HepG2 (cell line): Measurements from ENCODE around the gene NRG3. TPM values are rescaled to one million over a fixed set of nuclear protein-coding genes. Genes with fewer than 3 reads are reported as not detected.

Experiments
- ATAC-seq: fragments of 200-7000 bp; cut with Tn5 transposase; 3 replicates; pipeline ENCODE4 v1.9.1; 2020; ENCODE audit warnings: mild to moderate bottlenecking, moderate library complexity
- BruUV-seq: library from RNA; stranded (reverse); fragments of 400-500 nt; replicated peaks from 2 replicates; lab custom pipeline; 2021; lab: Mats Ljungman, UMichigan
- CTCF ChIA-PET: fragments of 300-600 bp; formaldehyde crosslinking; extraction: SDS; loops from one replicate; lab custom pipeline; 2021; ENCODE audit warnings: low total read pairs, inconsistent platforms, low intra/inter-chr PET ratio; lab: Yijun Ruan, JAX
- POLR2A ChIA-PET: fragments of 350-600 bp; sonication (Branson Sonifier 250); formaldehyde crosslinking; loops from one replicate; lab custom pipeline; 2020; ENCODE audit warnings: antibody characterized with exemption, inconsistent platforms; lab: Yijun Ruan, JAX
- DNase-seq: peaks from one replicate; pipeline ENCODE4 v3.0.0-alpha.2; 2015; ENCODE audit warnings: low spot score
- FAIRE-seq: peaks from 3 replicates; lab custom pipeline; 2011; peaks lifted over from hg19 to GRCh38; lab: Jason Lieb, UNC
- H2AFZ ChIP-seq: one replicate; pipeline ENCODE4 v1.6.1; 2011; ENCODE audit warnings: low read length, inconsistent platforms
- H3K27ac ChIP-seq: fragments of 300-600 bp; 3 replicates; pipeline ENCODE4 v1.8.0; 2011; ENCODE audit warnings: mixed run types, mild to moderate bottlenecking, mixed read lengths, low read length, inconsistent platforms; ENCODE audit not compliant: insufficient read depth; ENCODE audit errors: extremely low read length
- H3K27me3 ChIP-seq, 2 experiments: fragments of 200-600 bp in 1 of 2; 2 replicates in 1 of 2; 3 replicates in 1 of 2; pipeline versions ENCODE4 v1.6.0 to v1.8.0; 2011; ENCODE audit warnings: low read length in 2 of 2, mild to moderate bottlenecking in 2 of 2, moderate library complexity in 2 of 2, inconsistent platforms in 1 of 2; ENCODE audit not compliant: insufficient read depth in 2 of 2, control insufficient read depth in 1 of 2
- H3K36me3 ChIP-seq, 2 experiments: fragments of 200-600 bp in 1 of 2; replicated peaks in 1 of 2; 2 replicates in 1 of 2; 3 replicates in 1 of 2; pipeline versions ENCODE4 v1.5.1 to v1.8.0; 2011; ENCODE audit warnings: low read length in 2 of 2, inconsistent platforms in 1 of 2; ENCODE audit not compliant: insufficient read depth in 2 of 2, control insufficient read depth in 1 of 2
- H3K4me1 ChIP-seq: 2 replicates; pipeline ENCODE4 v1.5.1; 2012; ENCODE audit warnings: low read length, inconsistent platforms; ENCODE audit not compliant: insufficient read depth
- H3K4me2 ChIP-seq: 2 replicates; pipeline ENCODE4 v1.6.0; 2011; ENCODE audit warnings: low read depth, low read length, inconsistent platforms
- H3K4me3 ChIP-seq, 3 experiments: fragments of 200-600 bp in 1 of 3; sonication (generic), shearing (Covaris generic) in 1 of 3; replicated peaks in 1 of 3; 2 replicates each; pipeline ENCODE4 v1.5.1; 2011 to 2016; ENCODE audit warnings: low read length in 3 of 3, inconsistent platforms in 2 of 3, low read depth in 2 of 3, mild to moderate bottlenecking in 2 of 3, control low read depth in 1 of 3, mixed read lengths in 1 of 3; ENCODE audit not compliant: insufficient read depth in 1 of 3
- H3K79me2 ChIP-seq: one replicate; pipeline ENCODE4 v1.6.1; 2011; ENCODE audit warnings: low read length, inconsistent platforms; ENCODE audit not compliant: insufficient read depth
- H3K9ac ChIP-seq: 2 replicates; pipeline ENCODE4 v1.6.0; 2011; ENCODE audit warnings: mild to moderate bottlenecking, low read depth, low read length, inconsistent platforms; ENCODE audit not compliant: insufficient read depth
- H3K9me3 ChIP-seq: 2 replicates; pipeline ENCODE4 v1.5.1; 2012; ENCODE audit warnings: mild to moderate bottlenecking, low read length
- H4K20me1 ChIP-seq: 2 replicates; pipeline ENCODE4 v1.6.0; 2011; ENCODE audit warnings: inconsistent platforms, mild to moderate bottlenecking, low read length, moderate library complexity; ENCODE audit not compliant: insufficient read depth
- BRCA1 ChIP-seq: sonication (generic); formaldehyde crosslinking; IDR thresholded peaks from 2 replicates; pipeline ENCODE4 v1.4.0; 2020; ENCODE audit warnings: missing genetic modification reagents
- NCOA5 ChIP-seq: sonication (generic); formaldehyde crosslinking; IDR thresholded peaks from 2 replicates; pipeline ENCODE4 v1.4.0; 2020; ENCODE audit warnings: missing genetic modification reagents
- PTBP1 ChIP-seq: fragments of 200-400 bp; formaldehyde crosslinking; IDR thresholded peaks from 2 replicates; pipeline ENCODE4 v1.6.1; 2018; ENCODE audit warnings: low read length, low read depth; ENCODE audit not compliant: poor library complexity, severe bottlenecking
- SRY ChIP-seq: sonication (generic); formaldehyde crosslinking; IDR thresholded peaks from 2 replicates; pipeline ENCODE4 v1.8.0; 2022; ENCODE audit warnings: mild to moderate bottlenecking, missing genetic modification reagents
- ZNF556 ChIP-seq: sonication (generic); formaldehyde crosslinking; IDR thresholded peaks from 2 replicates; pipeline ENCODE4 v1.4.0; 2020; ENCODE audit warnings: mild to moderate bottlenecking, missing genetic modification reagents, borderline replicate concordance
- ZNF891 ChIP-seq: sonication (generic); formaldehyde crosslinking; IDR thresholded peaks from 2 replicates; pipeline ENCODE4 v1.5.0; 2020; ENCODE audit warnings: mild to moderate bottlenecking, missing genetic modification reagents
- in situ Hi-C: cut with HindIII; loops from 2 replicates; pipeline ENCODE4 v1.10.0; 2017; ENCODE audit warnings: low pct_unique_long_range_greater_than_20kb; ENCODE audit not compliant: extremely low pct_ligation_motif_present
- intact Hi-C: fragments of 100-400 bp; cut with micrococcal nuclease; formaldehyde crosslinking; loops from one replicate; pipeline ENCODE4 v1.10.0; 2022; ENCODE audit not compliant: unreplicated experiment
- polyA plus RNA-seq, 8 experiments: library from polyadenylated mRNA; depleted of rRNA in 3 of 8; stranded (reverse) in 7 of 8; unstranded in 1 of 8; fragments of >200 nt; fragmentation: Illumina TruSeq in 4 of 8; extraction: Trizol in 4 of 8; gene quantifications; 2 replicates each; pipeline versions ENCODE4 v1.2.1 to v1.2.3, GENCODE V29; 2011 to 2016; ENCODE audit warnings: low read depth in 4 of 8, missing spikeins in 1 of 8, mixed read lengths in 1 of 8; ENCODE audit not compliant: insufficient read depth in 1 of 8
- total RNA-seq, 5 experiments: library from RNA; depleted of rRNA; stranded (reverse); fragments of >200 nt; fragmentation: Illumina TruSeq; extraction: Trizol; gene quantifications; 2 replicates each; pipeline ENCODE4 v1.2.3, GENCODE V29; 2016; ENCODE audit warnings: low read depth in 1 of 5
- TF ChIP-seq, protein P1 (sequence below): fragments of 450-650 bp; IDR thresholded peaks from 2 replicates; pipeline ENCODE4 v1.6.1; 2017; ENCODE audit warnings: mild to moderate bottlenecking
- TF ChIP-seq, protein P2 (sequence below): sonication (generic); formaldehyde crosslinking; IDR thresholded peaks from 2 replicates; pipeline ENCODE4 v1.4.0; 2020; ENCODE audit warnings: missing genetic modification reagents, borderline replicate concordance
- TF ChIP-seq, protein P3 (sequence below): sonication (generic); formaldehyde crosslinking; IDR thresholded peaks from 2 replicates; pipeline ENCODE4 v1.5.1; 2020; ENCODE audit warnings: mild to moderate bottlenecking, missing genetic modification reagents, moderate library complexity
- TF ChIP-seq, protein P4 (sequence below): sonication (generic); formaldehyde crosslinking; IDR thresholded peaks from 2 replicates; pipeline ENCODE4 v1.8.0; 2022; ENCODE audit warnings: missing genetic modification reagents, mild to moderate bottlenecking, borderline replicate concordance
- TF ChIP-seq, protein P5 (sequence below): IDR thresholded peaks from 2 replicates; pipeline ENCODE4 v1.6.1; 2016; ENCODE audit warnings: missing genetic modification reagents, missing compliant biosample characterization
- TF ChIP-seq, protein P6 (sequence below): sonication (generic); formaldehyde crosslinking; IDR thresholded peaks from 2 replicates; pipeline ENCODE4 v1.5.1; 2020; ENCODE audit warnings: missing genetic modification reagents, mild to moderate bottlenecking, borderline replicate concordance
- TF ChIP-seq, protein P7 (sequence below): sonication (generic); formaldehyde crosslinking; IDR thresholded peaks from 2 replicates; pipeline ENCODE4 v1.5.0; 2020; ENCODE audit warnings: mild to moderate bottlenecking, low read depth, missing genetic modification reagents, borderline replicate concordance

Gene NRG3
- total and polyA plus RNA-seq, 2 of the 13 experiments (the other 11 are each of a cell fraction or from before 2014, with no cell fraction given) = not detected

DNA sequence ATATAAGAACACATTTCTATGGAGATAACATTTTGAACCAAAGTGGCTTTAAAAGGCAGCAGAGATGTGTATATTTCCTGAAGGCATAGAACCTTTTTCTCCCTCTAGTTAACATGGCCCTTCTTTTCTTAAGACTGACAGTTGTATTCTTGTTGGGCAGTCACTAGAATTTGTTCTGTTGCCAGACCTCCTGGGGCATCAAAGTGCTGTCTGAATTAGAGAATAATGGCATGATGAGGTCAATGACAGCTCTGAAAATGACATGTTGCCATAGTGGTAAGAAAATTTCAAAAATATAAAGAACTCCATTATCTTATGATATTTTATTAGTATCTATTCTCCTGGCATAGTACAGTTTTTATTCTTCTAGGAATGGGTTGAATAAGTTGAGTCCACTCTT is 446.7 kb downstream of the NRG3 start:
- H2AFZ ChIP-seq = no peak overlapping the region
- no peaks in the 10 kb centered on the region for H3K27me3 ChIP-seq
- no peaks in the 10 kb centered on the region for H3K79me2 ChIP-seq
- H3K9me3 ChIP-seq = peaks cover 81% of the 10 kb centered on the region
- in situ Hi-C loops (no loop called here), intact Hi-C loops (no loop called here)
- H3K27ac ChIP-seq = no peak overlapping the region
- BruUV-seq = no TSS peak
- no peaks in the 10 kb centered on the region for H3K36me3 ChIP-seq
- no peaks in the 10 kb centered on the region for H3K4me1 ChIP-seq
- no peak overlapping the region for H3K4me2 ChIP-seq
- no peak overlapping the region for H3K9ac ChIP-seq
- ATAC-seq (no peak), FAIRE-seq (no peak), DNase-seq (no peak)
- H4K20me1 ChIP-seq = no peaks in the 10 kb centered on the region
- ChIA-PET POLR2A (no interaction called here), CTCF (no interaction called here)
- H3K4me3 ChIP-seq = no peak overlapping the region
- TF ChIP-seq, protein P1, sequence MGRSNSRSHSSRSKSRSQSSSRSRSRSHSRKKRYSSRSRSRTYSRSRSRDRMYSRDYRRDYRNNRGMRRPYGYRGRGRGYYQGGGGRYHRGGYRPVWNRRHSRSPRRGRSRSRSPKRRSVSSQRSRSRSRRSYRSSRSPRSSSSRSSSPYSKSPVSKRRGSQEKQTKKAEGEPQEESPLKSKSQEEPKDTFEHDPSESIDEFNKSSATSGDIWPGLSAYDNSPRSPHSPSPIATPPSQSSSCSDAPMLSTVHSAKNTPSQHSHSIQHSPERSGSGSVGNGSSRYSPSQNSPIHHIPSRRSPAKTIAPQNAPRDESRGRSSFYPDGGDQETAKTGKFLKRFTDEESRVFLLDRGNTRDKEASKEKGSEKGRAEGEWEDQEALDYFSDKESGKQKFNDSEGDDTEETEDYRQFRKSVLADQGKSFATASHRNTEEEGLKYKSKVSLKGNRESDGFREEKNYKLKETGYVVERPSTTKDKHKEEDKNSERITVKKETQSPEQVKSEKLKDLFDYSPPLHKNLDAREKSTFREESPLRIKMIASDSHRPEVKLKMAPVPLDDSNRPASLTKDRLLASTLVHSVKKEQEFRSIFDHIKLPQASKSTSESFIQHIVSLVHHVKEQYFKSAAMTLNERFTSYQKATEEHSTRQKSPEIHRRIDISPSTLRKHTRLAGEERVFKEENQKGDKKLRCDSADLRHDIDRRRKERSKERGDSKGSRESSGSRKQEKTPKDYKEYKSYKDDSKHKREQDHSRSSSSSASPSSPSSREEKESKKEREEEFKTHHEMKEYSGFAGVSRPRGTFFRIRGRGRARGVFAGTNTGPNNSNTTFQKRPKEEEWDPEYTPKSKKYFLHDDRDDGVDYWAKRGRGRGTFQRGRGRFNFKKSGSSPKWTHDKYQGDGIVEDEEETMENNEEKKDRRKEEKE = no peak
- no peak for TF ChIP-seq SRY (CRISPR knock-in tag)
- no peak for TF ChIP-seq ZNF556 (CRISPR knock-in tag)
- TF ChIP-seq PTBP1 = no peak
- TF ChIP-seq, protein P2, sequence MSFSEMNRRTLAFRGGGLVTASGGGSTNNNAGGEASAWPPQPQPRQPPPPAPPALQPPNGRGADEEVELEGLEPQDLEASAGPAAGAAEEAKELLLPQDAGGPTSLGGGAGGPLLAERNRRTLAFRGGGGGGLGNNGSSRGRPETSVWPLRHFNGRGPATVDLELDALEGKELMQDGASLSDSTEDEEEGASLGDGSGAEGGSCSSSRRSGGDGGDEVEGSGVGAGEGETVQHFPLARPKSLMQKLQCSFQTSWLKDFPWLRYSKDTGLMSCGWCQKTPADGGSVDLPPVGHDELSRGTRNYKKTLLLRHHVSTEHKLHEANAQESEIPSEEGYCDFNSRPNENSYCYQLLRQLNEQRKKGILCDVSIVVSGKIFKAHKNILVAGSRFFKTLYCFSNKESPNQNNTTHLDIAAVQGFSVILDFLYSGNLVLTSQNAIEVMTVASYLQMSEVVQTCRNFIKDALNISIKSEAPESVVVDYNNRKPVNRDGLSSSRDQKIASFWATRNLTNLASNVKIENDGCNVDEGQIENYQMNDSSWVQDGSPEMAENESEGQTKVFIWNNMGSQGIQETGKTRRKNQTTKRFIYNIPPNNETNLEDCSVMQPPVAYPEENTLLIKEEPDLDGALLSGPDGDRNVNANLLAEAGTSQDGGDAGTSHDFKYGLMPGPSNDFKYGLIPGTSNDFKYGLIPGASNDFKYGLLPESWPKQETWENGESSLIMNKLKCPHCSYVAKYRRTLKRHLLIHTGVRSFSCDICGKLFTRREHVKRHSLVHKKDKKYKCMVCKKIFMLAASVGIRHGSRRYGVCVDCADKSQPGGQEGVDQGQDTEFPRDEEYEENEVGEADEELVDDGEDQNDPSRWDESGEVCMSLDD (CRISPR knock-in tag) = no peak
- TF ChIP-seq, protein P3, sequence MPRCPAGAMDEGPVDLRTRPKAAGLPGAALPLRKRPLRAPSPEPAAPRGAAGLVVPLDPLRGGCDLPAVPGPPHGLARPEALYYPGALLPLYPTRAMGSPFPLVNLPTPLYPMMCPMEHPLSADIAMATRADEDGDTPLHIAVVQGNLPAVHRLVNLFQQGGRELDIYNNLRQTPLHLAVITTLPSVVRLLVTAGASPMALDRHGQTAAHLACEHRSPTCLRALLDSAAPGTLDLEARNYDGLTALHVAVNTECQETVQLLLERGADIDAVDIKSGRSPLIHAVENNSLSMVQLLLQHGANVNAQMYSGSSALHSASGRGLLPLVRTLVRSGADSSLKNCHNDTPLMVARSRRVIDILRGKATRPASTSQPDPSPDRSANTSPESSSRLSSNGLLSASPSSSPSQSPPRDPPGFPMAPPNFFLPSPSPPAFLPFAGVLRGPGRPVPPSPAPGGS (CRISPR knock-in tag) = no peak
- TF ChIP-seq, protein P4, sequence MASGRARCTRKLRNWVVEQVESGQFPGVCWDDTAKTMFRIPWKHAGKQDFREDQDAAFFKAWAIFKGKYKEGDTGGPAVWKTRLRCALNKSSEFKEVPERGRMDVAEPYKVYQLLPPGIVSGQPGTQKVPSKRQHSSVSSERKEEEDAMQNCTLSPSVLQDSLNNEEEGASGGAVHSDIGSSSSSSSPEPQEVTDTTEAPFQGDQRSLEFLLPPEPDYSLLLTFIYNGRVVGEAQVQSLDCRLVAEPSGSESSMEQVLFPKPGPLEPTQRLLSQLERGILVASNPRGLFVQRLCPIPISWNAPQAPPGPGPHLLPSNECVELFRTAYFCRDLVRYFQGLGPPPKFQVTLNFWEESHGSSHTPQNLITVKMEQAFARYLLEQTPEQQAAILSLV = no peak
- TF ChIP-seq NCOA5 (CRISPR knock-in tag) = no peak
- TF ChIP-seq, protein P5, sequence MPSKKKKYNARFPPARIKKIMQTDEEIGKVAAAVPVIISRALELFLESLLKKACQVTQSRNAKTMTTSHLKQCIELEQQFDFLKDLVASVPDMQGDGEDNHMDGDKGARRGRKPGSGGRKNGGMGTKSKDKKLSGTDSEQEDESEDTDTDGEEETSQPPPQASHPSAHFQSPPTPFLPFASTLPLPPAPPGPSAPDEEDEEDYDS (CRISPR knock-in tag) = no peak
- TF ChIP-seq, protein P6, sequence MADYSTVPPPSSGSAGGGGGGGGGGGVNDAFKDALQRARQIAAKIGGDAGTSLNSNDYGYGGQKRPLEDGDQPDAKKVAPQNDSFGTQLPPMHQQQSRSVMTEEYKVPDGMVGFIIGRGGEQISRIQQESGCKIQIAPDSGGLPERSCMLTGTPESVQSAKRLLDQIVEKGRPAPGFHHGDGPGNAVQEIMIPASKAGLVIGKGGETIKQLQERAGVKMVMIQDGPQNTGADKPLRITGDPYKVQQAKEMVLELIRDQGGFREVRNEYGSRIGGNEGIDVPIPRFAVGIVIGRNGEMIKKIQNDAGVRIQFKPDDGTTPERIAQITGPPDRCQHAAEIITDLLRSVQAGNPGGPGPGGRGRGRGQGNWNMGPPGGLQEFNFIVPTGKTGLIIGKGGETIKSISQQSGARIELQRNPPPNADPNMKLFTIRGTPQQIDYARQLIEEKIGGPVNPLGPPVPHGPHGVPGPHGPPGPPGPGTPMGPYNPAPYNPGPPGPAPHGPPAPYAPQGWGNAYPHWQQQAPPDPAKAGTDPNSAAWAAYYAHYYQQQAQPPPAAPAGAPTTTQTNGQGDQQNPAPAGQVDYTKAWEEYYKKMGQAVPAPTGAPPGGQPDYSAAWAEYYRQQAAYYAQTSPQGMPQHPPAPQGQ = no peak
- TF ChIP-seq ZNF891 (CRISPR knock-in tag) = no peak
- TF ChIP-seq, protein P7, sequence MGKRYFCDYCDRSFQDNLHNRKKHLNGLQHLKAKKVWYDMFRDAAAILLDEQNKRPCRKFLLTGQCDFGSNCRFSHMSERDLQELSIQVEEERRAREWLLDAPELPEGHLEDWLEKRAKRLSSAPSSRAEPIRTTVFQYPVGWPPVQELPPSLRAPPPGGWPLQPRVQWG = no peak
- TF ChIP-seq BRCA1 = no peak
